Nephron (organoid): ENCODE results near the gene IGFBP7.

ENCODE experiments used
- H3K27ac Mint-ChIP-seq, 3 experiments: 2 replicates each; pipeline ENCODE4 v1.8.0; 2020; ENCODE audit warnings: mixed read lengths in 3 of 3, mild to moderate bottlenecking in 2 of 3, moderate library complexity in 1 of 3
- H3K27me3 Mint-ChIP-seq: 2 replicates; pipeline ENCODE4 v1.8.0; 2021; ENCODE audit warnings: low read depth, mild to moderate bottlenecking, moderate library complexity, mixed read lengths
- H3K36me3 Mint-ChIP-seq: 2 replicates; pipeline ENCODE4 v1.8.0; 2020; ENCODE audit warnings: low read depth, mixed read lengths
- H3K4me1 Mint-ChIP-seq: 2 replicates; pipeline ENCODE4 v1.8.0; 2020; ENCODE audit warnings: mixed read lengths
- H3K4me3 Mint-ChIP-seq, 3 experiments: 2 replicates each; pipeline ENCODE4 v1.8.0; 2020; ENCODE audit warnings: mild to moderate bottlenecking in 3 of 3, mixed read lengths in 3 of 3, moderate library complexity in 2 of 3
- H3K9me3 Mint-ChIP-seq: 2 replicates; pipeline ENCODE4 v1.8.0; 2020; ENCODE audit warnings: mixed read lengths
- TF ChIP-seq, protein P1 (sequence below), 3 experiments: fragments of 200-600 bp; sonication (generic); IDR thresholded peaks; one replicate each; pipeline ENCODE4 v1.5.0; 2021; ENCODE audit warnings: antibody characterized with exemption in 3 of 3; ENCODE audit not compliant: unreplicated experiment in 3 of 3

IGFBP7 gene

DNA sequence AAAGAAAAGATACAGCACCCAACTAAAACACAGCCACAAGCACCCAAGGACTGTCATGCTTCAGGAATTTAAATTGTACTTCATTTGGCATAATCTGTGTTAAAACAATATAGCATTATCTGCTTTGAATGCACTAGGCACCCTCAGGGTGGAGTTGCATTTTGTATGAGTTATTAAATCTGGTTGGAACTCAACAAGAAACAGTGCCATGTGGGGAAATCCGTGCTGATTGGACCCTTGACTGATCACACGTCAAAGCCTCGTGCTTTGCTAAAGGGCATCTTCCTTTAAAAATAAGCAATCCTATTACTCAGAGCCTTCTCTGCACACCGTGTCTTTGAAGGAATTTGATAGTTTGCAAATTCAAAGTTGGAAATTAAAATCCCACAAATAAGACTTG lies 35.4 kb downstream of the IGFBP7 start:
- TF ChIP-seq, protein P1, sequence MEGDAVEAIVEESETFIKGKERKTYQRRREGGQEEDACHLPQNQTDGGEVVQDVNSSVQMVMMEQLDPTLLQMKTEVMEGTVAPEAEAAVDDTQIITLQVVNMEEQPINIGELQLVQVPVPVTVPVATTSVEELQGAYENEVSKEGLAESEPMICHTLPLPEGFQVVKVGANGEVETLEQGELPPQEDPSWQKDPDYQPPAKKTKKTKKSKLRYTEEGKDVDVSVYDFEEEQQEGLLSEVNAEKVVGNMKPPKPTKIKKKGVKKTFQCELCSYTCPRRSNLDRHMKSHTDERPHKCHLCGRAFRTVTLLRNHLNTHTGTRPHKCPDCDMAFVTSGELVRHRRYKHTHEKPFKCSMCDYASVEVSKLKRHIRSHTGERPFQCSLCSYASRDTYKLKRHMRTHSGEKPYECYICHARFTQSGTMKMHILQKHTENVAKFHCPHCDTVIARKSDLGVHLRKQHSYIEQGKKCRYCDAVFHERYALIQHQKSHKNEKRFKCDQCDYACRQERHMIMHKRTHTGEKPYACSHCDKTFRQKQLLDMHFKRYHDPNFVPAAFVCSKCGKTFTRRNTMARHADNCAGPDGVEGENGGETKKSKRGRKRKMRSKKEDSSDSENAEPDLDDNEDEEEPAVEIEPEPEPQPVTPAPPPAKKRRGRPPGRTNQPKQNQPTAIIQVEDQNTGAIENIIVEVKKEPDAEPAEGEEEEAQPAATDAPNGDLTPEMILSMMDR (IDR thresholded peaks at IDR 0.05; ENCODE audit: unreplicated experiment in 3 of 3): no peak
- H3K4me1 Mint-ChIP-seq: peaks cover 36% of the 10 kb centered on the region
- peak overlapping the region; percentile 70 to 96 (median 93) for H3K27ac Mint-ChIP-seq
- H3K36me3 Mint-ChIP-seq: peaks cover 12% of the 10 kb centered on the region
- H3K27me3 Mint-ChIP-seq: no peaks in the 10 kb centered on the region
- no peaks in the 10 kb centered on the region for H3K9me3 Mint-ChIP-seq
- no peak overlapping the region for H3K4me3 Mint-ChIP-seq

DNA sequence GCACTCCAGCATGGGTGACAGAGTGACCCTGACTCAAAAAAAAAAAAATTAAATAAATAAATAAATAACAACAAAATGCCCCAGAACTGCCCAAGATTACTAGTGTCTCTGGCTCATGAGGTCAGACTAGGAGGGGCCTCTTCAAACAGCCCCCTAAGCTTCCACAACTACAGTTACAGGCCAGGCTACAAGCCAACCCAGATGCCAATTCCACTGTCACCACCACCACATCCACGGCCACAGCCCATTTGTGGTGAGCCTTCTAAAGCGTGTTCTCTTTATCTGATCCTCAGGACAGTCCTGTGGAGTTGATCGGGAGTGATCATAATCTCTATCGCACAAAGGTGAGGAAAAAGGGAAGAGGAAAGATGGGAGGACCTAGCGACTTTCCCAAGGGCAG lies 36.6 kb downstream of the IGFBP7 start:
- no peak overlapping the region for H3K4me3 Mint-ChIP-seq
- peaks cover 16% of the 10 kb centered on the region for H3K36me3 Mint-ChIP-seq
- H3K4me1 Mint-ChIP-seq: peaks cover 26% of the 10 kb centered on the region
- peak overlapping the region; percentile 70 to 96 (median 77) for H3K27ac Mint-ChIP-seq
- no peaks in the 10 kb centered on the region for H3K27me3 Mint-ChIP-seq
- TF ChIP-seq, protein P1 (IDR thresholded peaks at IDR 0.05; ENCODE audit: unreplicated experiment in 3 of 3): no peak
- no peaks in the 10 kb centered on the region for H3K9me3 Mint-ChIP-seq

DNA sequence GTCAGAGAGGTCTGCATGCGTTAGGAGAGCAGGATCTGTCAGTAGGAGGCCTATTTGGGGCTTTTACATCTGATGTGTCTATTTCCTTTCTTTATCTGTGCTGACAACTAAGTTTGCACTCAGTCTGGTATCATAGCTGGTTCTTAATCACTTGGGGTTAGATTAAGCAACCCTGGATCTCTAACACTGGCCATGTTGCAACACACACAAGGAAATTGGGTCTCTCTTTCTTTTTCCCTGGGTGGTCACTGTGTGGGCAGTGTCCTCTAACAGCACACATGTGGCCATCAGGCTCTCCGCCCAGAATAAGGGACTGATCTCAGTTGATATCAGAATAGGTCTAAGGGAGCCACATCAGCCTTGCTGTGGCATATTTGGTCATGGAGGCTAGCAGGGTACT lies 38.9 kb downstream of the IGFBP7 start:
- H3K4me3 Mint-ChIP-seq: no peak overlapping the region
- H3K4me1 Mint-ChIP-seq: peaks cover 21% of the 10 kb centered on the region
- H3K27me3 Mint-ChIP-seq: no peaks in the 10 kb centered on the region
- peak overlapping the region; percentile 30 to 58 (median 56) for H3K27ac Mint-ChIP-seq
- H3K36me3 Mint-ChIP-seq: peaks cover 29% of the 10 kb centered on the region
- TF ChIP-seq, protein P1 (IDR thresholded peaks at IDR 0.05; ENCODE audit: unreplicated experiment in 3 of 3): no peak
- H3K9me3 Mint-ChIP-seq: no peaks in the 10 kb centered on the region

DNA sequence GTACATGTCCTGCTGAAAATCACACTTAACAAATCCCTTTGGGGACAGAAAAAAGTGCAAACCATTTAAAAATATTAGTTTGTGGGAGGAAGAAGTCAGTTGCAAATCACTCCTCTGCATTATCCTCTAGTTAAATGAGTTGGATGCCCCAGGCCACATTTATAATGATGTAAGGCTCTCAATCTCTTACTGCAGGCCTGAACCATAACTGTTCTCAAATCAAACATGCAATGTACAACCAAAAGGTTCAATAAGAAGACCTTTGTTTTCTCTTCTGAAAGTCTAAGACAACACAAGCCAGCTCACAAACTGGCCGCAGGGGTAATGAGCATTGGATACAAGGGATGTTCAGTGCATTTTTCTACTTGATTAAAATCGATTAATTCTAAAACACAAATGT lies 39.7 kb downstream of the IGFBP7 start:
- Mint-ChIP-seq H3K36me3 (peaks cover 27% of the 10 kb centered on the region), H3K27ac (peak overlapping the region; percentile 21 to 56 (median 49)), H3K4me1 (peaks cover 21% of the 10 kb centered on the region), H3K27me3 (no peaks in the 10 kb centered on the region), H3K4me3 (no peak overlapping the region), H3K9me3 (no peaks in the 10 kb centered on the region)
- TF ChIP-seq, protein P1 (IDR thresholded peaks at IDR 0.05; ENCODE audit: unreplicated experiment in 3 of 3): no peak

DNA sequence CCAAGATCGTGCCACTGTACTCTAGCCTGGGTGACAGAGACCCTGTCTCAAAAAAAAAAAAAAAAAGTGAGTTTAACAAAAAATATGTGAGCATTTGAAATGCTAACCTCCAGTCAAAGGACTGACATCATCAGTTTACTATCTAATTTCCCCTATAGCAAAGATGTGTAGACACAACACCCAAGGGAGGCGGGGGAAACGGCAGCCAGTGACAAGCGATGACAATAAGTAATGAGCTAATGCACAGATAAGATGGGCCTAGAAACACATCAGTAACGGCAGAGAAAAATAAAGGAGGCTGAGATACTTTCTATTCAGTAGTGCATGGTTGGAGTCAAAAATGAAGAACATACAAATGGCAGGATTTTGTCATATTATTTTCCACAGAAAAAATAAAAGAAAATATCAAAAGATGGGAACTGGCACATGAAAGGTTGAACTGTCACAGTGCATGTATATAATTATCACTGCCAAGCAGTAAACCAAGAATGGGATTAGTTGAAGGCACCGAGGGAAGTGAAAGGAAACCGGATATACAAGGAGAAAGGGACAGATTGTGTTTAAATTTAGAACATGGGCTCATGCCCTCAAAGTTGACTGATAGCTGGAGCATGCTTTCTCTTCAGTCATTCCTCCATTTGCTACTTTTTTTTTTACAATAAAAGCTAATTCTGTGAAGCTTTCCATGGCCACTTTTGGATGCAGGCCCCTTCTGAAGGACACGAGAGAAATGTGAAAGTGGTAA lies 41.8 kb downstream of the IGFBP7 start:
- peaks cover 26% of the 10 kb centered on the region for H3K4me1 Mint-ChIP-seq
- no peaks in the 10 kb centered on the region for H3K9me3 Mint-ChIP-seq
- H3K4me3 Mint-ChIP-seq: no peak overlapping the region
- peaks cover 16% of the 10 kb centered on the region for H3K36me3 Mint-ChIP-seq
- H3K27me3 Mint-ChIP-seq: no peaks in the 10 kb centered on the region
- H3K27ac Mint-ChIP-seq: peak overlapping the region in 2 of 3 experiments; percentile 12 to 16
- TF ChIP-seq, protein P1 (IDR thresholded peaks at IDR 0.05; ENCODE audit: unreplicated experiment in 3 of 3): no peak
